VCaP (cell line): Measurements from ENCODE around the gene CALML5.

ENCODE experiments used
- H3K27ac ChIP-seq: fragments of 450-650 bp; 2 replicates; pipeline ENCODE4 v1.5.1; 2017
- CTCF ChIP-seq: fragments of 450-650 bp; conservative IDR thresholded peaks from 2 replicates; pipeline ENCODE4 v1.5.1; 2017; ENCODE audit warnings: mild to moderate bottlenecking, moderate library complexity

The CALML5 gene

GRCh38 chr10:5538446-5538845 lies 39.1 kb upstream of the CALML5 start:
- peak overlapping the region; percentile 31; the same call in 1 of the 2 replicates for H3K27ac ChIP-seq
- TF ChIP-seq CTCF, result no peak

GRCh38 chr10:5537684-5538083 lies 38.3 kb upstream of the CALML5 start:
- H3K27ac ChIP-seq, result no peak overlapping the region
- TF ChIP-seq CTCF, result no peak

GRCh38 chr10:5536486-5537081 lies 37.2 kb upstream of the CALML5 start:
- TF ChIP-seq CTCF, result no peak
- H3K27ac ChIP-seq, result no peak overlapping the region

GRCh38 chr10:5534880-5535856 lies 35.8 kb upstream of the CALML5 start:
- peak overlapping the region; percentile 5; the same call in 1 of the 2 replicates for H3K27ac ChIP-seq

GRCh38 chr10:5534051-5534821 lies 34.9 kb upstream of the CALML5 start:
- no peak overlapping the region; the same call in 1 of the 2 replicates for H3K27ac ChIP-seq
- TF ChIP-seq CTCF, result no peak

More at GRCh38 chr10:5534880-5535856, 35.8 kb upstream of the CALML5 start:
- TF ChIP-seq CTCF, result no peak

GRCh38 chr10:5533098-5533731 lies 33.8 kb upstream of the CALML5 start:
- TF ChIP-seq CTCF, result no peak
- no peak overlapping the region for H3K27ac ChIP-seq
